ENCODE measurements around the gene SVOPL.

Gene SVOPL

DNA sequence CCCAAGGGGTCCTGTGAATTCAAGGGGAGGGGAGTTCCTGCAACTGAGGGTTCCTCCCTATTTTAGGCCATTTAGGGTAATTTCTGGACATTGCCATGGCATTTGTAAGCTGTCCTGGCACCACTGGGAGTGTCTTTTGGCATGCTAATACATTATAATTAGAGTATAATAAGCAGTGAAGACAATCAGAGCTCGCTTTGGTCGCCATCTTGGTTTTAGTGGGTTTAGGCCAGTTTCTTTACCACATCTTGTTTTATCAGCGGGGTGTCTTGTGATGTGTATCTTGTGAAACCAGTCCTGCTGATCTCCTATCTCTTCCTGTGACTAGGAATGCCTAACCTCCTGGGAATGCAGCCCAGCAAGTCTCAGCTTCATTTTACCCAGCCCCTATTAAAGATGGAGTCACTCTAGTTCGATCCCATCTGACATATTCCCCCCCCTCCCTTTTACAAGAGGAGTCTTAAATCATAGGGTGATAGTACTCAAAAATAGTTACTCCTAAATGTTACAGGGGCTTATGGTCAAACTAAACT is 43.2 kb downstream of the SVOPL start:
- DNase-seq, result no peak

DNA sequence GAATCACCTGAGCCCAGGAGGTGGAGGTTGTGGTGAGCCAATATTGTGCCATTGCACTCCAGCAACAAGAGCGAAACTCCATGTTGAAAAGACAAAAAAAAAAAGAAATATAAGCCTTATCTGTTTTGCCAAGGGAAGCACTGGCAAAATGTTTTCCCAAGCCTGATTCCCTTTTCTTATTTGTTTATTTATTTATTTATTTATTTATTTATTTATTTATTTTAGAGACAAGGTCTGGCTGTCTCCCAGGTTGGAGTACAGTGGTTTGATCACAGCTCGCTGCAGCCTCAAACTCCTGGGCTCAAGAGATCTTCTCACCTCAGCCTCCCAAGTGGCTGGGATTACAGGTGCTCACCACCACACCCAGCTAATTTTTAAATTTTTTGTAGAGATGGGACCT is 44.2 kb downstream of the SVOPL start:
- no peak for DNase-seq

DNA sequence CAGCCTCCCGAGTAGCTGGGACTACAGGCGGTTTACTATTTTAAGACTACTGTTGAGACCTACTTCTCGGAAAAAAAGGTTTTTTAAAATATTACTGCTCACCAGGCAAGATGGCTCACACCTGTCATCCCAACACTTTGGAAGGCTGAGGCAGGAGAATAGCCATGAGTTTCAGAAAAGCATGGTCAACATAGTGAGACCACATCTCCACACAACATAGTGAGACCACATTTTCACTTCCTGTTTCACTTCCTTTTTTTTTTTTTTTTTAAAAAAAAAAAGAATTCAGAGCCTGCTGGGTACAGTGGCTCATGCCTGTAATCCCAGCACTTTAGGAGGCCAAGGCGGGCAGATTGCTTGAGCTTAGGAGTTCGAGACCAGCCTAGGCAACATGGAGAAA is 46.5 kb downstream of the SVOPL start:
- DNase-seq, result no peak

DNA sequence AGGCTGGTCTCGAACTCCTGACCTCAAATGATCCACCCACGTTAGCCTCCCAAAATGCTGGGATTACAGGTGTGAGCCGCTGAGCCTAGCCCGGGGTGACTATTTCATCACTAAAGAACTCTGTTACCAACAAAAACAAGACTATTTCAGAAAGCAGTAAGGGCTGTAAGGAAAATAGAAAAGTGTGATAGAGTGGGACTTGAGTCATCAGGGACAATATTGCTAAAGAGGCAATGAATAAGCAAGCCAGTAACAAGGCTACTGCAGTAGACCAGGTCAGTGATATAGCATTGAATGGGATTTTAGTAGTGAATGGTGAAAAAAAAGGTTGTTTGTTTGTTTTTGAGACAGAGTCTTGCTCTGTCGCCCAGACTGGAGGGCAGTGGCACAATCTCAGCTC is 51.7 kb downstream of the SVOPL start:
- no peak for DNase-seq

DNA sequence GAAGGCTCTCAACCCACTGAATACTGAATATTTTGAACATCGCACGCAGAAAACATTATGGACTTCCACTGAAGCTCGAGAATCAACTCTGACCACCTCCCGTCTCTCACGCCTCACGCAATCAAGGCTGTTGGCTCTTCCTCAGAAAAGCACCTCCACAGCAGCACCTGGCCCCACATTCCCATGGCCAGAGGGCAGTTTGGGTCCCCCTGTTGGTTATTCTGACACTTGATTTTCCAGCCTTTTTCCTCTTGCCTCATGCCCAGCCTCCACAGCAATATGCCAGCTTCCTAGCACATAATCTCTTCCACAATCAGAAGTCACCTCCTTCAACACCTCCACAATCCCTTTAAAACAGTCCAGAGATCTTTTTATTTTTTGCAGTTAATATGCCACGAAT is 55.9 kb downstream of the SVOPL start:
- DNase-seq, result no peak

DNA sequence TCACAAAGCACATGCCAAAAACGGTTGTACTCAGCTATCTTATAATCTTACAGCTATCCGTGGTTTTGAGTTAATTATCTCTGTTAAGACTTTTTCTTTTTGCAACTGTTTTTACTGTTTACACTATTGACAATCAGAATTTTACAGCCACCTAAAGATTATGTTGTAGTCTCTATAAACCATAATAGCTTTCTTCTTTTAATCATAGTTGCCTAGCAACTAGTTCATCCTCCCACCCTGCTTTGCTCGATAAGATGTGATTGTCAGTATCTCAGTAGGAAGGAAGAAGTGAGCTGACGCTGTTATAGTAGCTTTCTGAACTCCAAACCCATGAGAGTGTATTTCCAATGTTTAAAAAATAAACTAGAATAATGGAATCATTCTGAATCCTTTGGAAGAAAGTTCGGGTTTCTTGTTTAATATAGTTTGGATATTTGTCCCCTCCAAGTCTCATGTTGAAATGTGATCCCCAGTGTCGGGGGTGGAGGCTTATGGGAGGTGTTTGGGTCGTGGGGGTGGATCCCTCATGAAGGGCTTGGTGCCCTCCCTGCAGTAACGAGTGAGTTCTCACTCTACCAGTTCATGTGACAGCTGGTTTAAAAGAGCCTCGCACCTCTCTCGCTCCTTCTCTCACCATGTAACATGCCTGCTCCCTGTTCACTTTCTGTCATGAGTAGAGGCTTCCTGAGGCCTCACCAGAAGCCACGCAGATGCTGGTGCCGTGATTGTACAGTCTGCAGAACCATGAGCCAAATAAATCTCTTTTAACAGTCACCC is 68.1 kb downstream of the SVOPL start:
- DNase-seq, result no peak

DNA sequence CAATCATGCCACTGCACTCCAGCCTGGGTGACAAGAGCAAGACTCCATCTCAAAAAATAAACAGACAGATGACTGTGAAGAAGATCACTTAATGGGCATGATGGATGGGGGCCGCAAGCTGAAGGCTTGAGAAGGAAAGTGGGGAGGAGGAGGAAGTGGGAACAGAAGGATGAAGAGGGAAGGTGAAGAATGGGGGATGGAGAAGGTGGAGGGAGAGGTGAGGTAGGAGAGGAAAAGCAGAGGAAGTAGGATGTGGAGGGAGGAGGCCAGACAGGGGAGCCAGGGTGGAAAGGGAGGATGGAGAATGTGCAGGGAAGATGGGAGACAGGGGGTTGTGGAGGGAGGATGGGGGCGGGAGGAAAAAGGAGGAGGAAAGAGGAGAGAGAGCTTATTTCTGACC is 68.8 kb downstream of the SVOPL start:
- DNase-seq, result no peak

DNA sequence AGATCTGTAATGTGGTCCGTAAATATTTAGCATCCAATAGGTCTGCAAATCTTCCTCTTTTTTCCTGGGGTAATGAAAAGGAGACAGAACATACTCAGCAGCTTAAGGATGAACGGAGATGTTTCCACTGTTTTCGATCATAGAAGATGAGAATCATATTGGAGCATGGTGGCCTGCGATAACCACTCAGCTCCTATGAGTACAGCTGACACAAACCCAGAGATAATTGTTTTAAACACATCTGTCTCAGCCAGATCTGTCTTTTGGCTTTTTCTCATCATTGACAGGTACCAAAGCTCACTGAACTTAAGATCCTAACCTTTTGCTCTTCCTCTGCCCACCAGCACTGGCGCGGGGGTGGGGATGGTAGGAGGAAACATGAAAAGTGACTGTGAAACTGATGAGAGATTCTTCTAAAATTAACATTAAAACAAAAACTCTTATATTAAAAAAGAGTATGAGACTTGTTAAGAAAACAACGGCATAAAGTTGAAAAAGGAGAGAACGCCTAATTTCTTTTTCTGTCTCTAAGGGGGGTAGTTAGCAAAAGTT is 71.0 kb downstream of the SVOPL start:
- DNase-seq, result no peak

DNA sequence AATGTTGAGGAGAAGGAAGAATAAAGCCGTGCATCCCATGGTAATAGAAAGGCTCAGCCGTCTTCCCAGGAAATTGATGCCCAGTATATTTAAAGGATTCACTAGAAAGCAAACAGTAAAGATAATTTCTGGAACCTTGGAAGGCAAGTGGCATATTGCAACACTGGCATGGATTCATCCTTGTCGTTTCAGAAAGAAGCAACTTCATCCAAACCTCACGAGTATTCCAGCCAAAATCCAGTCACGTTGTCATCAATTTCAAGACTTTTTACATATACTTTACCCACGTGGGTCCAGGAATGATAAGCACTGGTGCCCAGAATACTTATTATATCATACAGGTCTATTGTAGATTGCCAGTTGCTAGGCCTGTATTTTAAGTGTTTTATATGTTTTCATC is 73.8 kb downstream of the SVOPL start:
- no peak for DNase-seq

DNA sequence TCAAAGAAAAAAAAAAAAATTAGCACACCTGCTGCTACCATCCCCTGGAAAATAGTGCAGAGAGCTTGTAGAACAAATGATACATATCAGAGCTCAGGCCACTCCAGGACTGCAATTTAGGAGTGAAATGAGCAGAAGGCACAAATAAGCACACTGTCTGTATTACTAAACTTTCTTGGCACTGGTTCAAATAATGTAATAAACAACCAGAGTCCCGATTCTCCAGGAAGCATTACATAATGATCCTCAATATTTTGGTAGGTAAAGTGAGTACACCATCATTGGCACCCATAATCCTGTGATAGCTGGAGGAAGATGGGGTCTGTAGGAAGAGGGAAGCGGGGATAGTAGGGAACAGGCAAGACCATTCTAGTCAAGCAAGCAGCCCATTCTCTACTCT is 74.3 kb downstream of the SVOPL start:
- DNase-seq, result no peak

DNA sequence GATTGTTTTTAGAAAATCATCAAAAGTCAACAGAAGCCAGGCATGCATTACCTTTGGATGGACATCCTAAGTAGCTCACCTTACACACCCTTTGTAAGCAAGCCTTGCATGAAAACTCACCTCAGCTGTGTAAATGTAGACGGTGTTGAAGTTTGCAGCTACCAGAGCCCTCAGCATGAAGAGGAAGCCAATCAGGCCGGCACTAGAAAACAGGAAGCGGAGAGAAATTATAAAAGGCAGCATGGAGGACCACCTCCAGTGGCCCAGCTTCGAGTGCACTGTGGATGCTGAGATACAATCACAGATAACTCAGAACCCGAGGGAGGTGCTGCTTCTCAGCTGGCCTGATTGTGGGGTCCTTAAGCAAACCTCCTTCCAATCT is 75.3 kb downstream of the SVOPL start:
- no peak for DNase-seq

DNA sequence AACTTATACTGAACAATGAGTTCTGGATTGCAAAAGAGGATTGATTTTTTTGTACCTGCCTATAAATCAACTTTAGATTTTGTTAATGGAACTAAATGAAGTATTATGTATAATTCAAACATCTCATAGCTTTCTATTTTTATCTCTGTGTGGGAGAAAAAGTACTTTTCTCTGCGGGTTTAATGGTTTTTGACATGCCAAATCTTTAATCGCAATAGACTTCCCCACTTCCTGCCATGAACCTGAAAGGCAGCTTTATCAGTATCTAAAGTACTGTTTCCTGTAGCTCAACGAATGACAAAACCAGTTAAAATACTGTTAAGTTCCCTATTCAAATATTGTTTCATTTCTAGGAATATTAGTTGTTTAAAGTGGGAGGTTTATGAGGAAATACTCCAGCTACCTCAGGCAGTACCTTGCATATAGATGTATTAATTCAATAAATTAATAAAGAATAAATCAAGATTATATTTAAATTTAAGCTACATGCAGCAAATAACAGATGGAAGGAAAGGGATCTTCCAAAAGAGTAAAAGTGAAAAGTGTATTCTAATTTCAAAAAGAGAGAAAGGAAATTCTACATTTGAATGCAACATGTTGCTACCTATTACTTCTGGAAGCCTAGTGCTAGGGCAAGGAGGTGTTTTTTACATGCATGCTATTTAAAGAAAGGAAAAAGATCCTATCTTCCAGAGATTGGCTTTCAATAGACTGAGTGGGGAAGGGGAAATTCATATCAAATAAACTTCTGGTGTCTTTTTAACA is 75.9 kb downstream of the SVOPL start:
- DNase-seq, result no peak

DNA sequence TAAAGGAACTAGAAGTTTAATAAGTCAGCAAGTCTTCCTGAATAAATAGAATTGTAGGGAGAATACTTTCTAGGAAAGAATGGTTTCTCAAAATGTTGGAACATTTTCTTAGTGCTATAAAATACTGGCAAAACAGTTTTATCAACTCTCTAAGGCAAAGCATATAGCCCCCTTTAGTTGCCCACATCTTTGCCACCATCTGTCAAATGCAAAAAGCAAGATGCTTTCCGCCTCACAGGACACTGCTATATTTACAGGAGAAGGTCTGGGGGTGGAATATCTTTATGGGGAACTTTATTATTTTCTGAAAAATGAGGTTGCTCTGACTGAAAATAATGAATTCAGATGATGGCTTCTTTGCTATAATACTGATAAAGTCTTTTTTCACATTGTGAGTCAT is 78.3 kb downstream of the SVOPL start:
- DNase-seq, result no peak

DNA sequence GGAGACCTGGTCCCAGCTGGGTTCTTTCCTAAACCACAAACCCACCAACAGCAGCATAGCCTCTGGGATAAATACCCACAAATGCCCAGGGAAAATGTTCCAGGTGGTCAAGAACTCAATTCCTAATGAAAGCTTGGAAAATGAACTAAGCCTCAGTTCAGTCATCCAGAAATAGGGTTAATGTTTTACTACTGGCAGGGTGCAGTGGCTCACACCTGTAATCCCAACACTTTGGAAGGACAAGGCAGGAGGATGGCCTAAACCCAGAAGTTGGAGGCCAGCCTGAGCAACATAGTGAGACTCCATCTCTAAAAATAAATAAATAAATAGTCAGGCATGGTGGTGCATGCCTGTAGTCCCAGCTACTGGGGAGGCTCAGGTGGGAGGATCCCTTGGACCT is 82.2 kb downstream of the SVOPL start:
- no peak for DNase-seq

DNA sequence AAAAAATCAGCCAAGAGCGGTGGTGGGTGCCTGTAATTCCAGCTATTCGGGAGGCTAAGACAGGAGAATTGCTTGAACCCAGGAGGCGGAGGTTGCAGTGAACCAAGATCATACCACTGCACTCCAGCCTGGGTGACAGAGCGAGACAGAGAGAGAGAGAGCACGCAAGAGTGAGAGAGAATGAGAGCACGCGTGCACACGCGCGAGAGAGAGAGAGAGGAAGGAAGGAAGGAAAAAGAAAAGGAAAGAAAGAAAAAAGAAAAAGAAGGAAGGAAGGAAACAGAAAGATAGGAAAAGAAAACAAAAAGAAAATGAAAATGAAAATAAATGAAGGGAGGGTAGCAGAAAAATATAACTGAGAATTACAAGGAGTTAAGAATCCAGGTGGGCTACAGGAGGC is 82.7 kb downstream of the SVOPL start:
- DNase-seq, result no peak

DNA sequence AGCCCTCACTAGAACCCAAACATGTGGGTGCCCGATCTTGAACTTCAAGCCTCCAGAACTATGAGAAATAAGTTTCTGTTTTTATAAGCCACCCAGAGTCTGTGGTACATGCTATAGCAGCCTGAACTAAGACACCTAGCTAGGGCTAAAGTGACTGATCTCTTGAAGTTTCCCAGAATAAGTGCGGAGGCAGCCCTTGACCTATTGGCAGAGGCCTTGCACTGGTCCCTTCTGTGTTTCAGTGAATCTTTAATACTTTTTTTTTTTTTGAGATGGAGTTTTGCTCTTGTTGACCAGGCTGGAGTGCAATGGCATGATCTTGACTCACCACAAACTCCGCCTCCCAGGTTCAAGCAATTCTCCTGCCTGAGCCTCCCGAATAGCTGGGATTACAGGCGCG is 85.1 kb downstream of the SVOPL start:
- no peak for DNase-seq

DNA sequence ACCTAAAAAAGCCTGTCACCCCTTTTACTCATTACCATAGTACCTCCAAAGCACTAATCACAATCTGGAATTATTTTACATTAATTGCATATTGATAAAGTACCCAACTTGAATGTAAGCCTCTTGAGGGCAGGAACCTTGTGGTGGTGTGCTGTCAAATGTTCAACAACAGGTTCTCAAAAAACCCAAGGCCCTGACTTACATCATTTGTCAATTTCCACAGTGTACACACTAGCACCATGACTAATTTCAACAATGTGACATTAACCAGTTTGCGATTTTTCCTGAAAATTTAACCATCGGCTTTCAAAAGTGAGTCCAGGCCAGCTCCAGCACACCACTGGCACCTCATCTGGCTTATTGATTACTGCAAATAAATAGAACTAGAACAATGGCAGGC is 87.5 kb downstream of the SVOPL start:
- no peak for DNase-seq

DNA sequence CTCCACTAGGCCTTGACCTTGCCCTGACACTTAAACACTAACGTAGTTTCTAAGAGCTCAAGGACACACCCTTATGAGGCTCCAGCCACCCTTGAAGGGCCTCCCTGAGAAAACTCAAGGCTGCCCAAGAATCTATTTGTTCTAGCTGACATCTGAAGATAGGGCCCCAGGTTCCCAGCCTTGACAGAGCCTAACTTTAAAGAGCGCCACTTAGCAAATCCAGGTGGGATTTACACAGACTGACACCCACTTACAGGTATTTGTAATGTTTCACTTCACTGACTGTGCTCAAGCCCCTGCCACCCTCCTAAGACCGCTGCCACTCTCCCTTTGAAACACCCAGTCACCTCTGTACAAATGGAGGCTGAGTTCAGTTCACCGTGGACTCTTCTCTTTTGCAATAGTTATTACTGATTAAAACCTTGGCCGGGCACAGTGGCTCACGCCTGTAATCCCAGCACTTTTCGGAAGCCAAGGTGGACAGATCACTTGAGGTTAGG is 90.4 kb downstream of the SVOPL start:
- no peak for DNase-seq

DNA sequence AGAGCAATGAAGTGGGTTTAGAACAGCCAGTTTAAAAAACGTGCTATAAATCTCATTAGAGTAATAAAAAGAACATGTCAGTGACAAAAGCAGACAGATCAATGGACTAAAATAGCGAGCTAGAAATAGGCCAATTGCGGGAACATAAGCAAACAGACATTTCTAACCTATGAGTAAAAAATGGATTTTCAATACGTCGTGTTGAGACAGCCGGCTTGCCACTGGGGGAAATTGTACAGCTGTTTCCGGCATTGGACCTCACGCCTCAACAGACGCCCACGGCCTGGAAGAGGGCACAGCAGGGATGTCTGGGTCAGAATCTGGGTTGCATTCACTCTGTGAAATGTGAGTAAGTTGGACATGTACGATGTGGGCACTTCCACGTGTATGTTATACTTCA is 92.9 kb downstream of the SVOPL start:
- no peak for DNase-seq

DNA sequence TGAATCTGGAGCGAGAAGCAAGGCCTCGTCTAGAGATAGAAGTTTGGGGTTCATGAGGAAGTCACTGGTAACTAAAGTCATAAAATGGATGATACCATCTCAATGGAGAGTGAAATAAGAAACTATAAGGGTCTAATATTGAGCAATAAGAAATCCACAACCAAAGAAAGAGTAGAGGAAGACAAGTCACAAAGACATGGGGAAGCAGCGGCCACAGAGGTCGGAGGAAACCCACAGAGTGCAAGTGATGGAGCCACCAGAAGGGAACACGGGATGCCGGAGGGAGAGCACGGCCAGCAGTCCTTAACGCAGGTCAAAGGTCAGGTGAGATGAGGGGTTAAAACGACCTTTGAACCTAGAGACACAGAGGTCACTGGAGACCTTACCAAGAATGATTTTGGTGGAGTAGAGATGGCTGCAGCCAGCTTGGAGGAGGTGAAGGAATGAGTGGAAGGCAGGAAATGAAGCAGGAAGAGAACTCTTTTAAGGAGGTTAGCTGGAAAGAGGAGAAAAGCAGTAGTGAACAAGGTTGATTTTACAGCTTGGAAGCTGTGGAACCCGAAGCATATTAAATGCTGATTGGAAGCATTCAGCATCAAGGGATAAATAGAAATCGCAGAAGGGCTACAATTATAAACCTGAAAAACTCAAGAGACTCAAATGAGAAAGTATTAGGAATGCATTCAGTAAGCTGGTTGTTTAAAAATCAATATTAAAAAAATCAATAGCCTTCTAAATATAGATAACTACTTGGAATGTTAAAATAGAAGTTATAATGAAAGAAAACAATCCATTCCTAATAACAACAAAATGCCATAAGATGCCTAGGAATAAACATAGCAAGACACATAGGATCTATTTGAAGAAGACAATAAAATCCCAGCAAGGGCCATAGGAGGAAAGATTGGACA is 93.7 kb downstream of the SVOPL start:
- no peak for DNase-seq

DNA sequence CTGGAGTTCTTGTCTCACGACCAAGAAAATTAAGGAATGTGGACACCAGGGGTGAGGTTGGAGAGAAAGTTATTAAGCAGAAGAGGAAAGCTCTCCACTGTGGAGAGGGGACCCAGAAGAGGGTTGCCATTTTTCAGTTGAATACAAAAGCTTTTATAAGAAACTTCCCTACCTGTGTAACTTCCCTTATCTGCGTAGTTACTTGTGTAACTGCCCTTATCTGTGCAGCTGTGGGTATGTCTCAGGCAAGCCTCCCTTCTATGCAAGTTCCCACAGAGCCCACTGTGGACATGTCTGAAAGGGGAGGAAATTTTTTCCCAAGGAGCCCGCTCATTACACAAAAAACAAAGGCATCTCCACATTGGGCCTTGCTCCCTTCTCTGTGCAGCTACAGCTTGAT is 94.9 kb downstream of the SVOPL start:
- no peak for DNase-seq

DNA sequence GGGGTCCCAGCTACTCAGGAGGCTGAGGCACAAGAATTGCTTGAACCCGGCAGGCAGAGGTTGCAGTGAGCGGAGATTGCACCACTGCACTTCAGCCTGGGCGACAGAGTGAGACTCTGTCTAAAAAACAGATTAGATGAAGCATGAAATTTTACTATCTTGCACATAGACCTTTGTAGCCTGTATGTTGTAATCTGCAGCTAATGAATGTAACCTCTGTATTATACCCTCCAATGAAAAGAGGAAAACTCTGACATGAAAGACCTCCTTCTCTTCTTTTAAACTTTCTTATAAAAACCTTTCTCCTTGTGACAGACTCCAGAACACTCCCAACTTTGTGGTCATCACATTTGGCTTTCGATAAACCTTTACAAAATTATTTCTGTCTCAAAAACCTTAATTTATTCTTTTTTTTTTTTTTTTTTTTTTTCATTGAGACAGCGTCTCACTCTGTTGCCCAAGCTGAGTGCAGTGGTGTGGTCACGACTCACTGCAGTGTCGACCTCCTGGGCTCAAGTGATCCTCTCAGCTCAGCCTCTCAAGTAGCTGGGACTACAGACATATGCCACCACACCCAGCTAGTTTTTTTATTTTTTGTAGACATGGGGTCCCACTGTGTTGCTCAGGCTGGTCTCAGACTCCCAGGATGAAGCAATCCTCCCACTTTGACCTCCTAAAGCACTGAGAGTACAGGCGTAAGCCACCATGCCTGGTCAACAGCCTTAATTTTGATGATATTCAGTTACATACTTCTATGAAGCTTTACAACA is 97.4 kb downstream of the SVOPL start:
- DNase-seq, result no peak
